CD4-positive, alpha-beta memory T cell (primary cell): ENCODE data around the gene MNAT1. TPM values are rescaled to one million over a fixed set of nuclear protein-coding genes. Genes with fewer than 3 reads are reported as not detected.

Experiments
- CTCF ChIA-PET: fragments of 350-600 bp; sonication (Branson Sonifier 250); formaldehyde crosslinking; loops from one replicate; lab custom pipeline; 2021; ENCODE audit warnings: inconsistent platforms; ENCODE audit not compliant: partially characterized antibody; lab: Charles Lee
- POLR2A ChIA-PET: fragments of 350-600 bp; sonication (Branson Sonifier 250); formaldehyde crosslinking; loops from one replicate; lab custom pipeline; 2021; ENCODE audit not compliant: partially characterized antibody; lab: Charles Lee
- DNase-seq, 5 donors: peaks; one replicate each; pipeline versions ENCODE4 v3.0.0 to v3.0.0-alpha.2; 2020 to 2022; ENCODE audit warnings: mixed read lengths in 1 of 5
- H3K27ac ChIP-seq: one replicate; pipeline ENCODE4 v1.7.0; 2013; ENCODE audit warnings: low read depth, low read length
- H3K27me3 ChIP-seq: 2 replicates; pipeline ENCODE4 v1.7.0; 2013; ENCODE audit warnings: mild to moderate bottlenecking, low read length, moderate library complexity; ENCODE audit not compliant: insufficient read depth
- H3K36me3 ChIP-seq: 2 replicates; pipeline ENCODE4 v1.7.0; 2013; ENCODE audit warnings: mild to moderate bottlenecking, low read length, moderate library complexity; ENCODE audit not compliant: insufficient read depth
- H3K4me1 ChIP-seq: 2 replicates; pipeline ENCODE4 v1.7.0; 2013; ENCODE audit warnings: mild to moderate bottlenecking, low read length, moderate library complexity; ENCODE audit not compliant: insufficient read depth
- H3K4me3 ChIP-seq, 2 donors: one replicate each; pipeline ENCODE4 v1.7.0; 2013; ENCODE audit warnings: low read length in 2 of 2, mild to moderate bottlenecking in 1 of 2
- H3K9me3 ChIP-seq, 2 donors: one replicate each; pipeline ENCODE4 v1.7.0; 2013; ENCODE audit warnings: low read length in 2 of 2, control low read depth in 1 of 2; ENCODE audit not compliant: control insufficient read depth in 1 of 2
- H3K27ac Mint-ChIP-seq, 7 donors: one replicate each; pipeline ENCODE4 v1.8.0; 2020 to 2021; ENCODE audit warnings: mixed read lengths in 7 of 7, mild to moderate bottlenecking in 6 of 7, inconsistent platforms in 3 of 7, moderate library complexity in 3 of 7
- H3K27me3 Mint-ChIP-seq, 2 donors: one replicate each; pipeline ENCODE4 v1.8.0; 2020 to 2021; ENCODE audit warnings: mixed read lengths in 2 of 2
- H3K36me3 Mint-ChIP-seq, 2 donors: one replicate each; pipeline ENCODE4 v1.8.0; 2020 to 2021; ENCODE audit warnings: mixed read lengths in 2 of 2, inconsistent platforms in 1 of 2, mild to moderate bottlenecking in 1 of 2
- H3K4me1 Mint-ChIP-seq, 4 donors: one replicate each; pipeline ENCODE4 v1.8.0; 2020 to 2021; ENCODE audit warnings: mixed read lengths in 4 of 4, mild to moderate bottlenecking in 1 of 4
- H3K4me3 Mint-ChIP-seq, 8 donors: one replicate each; pipeline ENCODE4 v1.8.0; 2020 to 2021; ENCODE audit warnings: mixed read lengths in 8 of 8, mild to moderate bottlenecking in 7 of 8, moderate library complexity in 6 of 8, inconsistent platforms in 3 of 8
- H3K9me3 Mint-ChIP-seq, 8 donors: one replicate each; pipeline ENCODE4 v1.8.0; 2020 to 2021; ENCODE audit warnings: mixed read lengths in 8 of 8, mild to moderate bottlenecking in 5 of 8, inconsistent platforms in 3 of 8, moderate library complexity in 1 of 8
- intact Hi-C: fragments of 100-400 bp; cut with micrococcal nuclease; formaldehyde crosslinking; loops from one replicate; pipeline ENCODE4 v1.15.1; 2023
- polyA plus RNA-seq, 2 donors: library from polyadenylated mRNA; unstranded; fragments of 300-500 nt; fragmentation: Illumina TruSeq; gene quantifications; one replicate each; pipeline ENCODE4 v1.2.3, GENCODE V29; 2021
- total RNA-seq, 2 experiments: library from RNA; stranded (reverse); gene quantifications; one replicate each; pipeline ENCODE4 v1.2.3, GENCODE V29; 2021

Gene MNAT1
- total and polyA plus RNA-seq, 4 experiments from 2014 or later, result 12.6 to 28.7 (median 16.0) TPM

GRCh38 chr14:60970146-60970545 lies 235.6 kb downstream of the MNAT1 start:
- H3K4me3 Mint-ChIP-seq, result no peak overlapping the region
- peaks cover 0 to 4% (median under 1%) of the 10 kb centered on the region in 4 donors for H3K4me1 Mint-ChIP-seq
- CTCF ChIA-PET, result no interaction called here
- POLR2A ChIA-PET, result no interaction called here
- Histone ChIP-seq H3K9me3 (no peaks in the 10 kb centered on the region), H3K27me3 (no peaks in the 10 kb centered on the region), H3K36me3 (no peaks in the 10 kb centered on the region), H3K4me1 (no peaks in the 10 kb centered on the region), H3K27ac (no peak overlapping the region), H3K4me3 (no peak overlapping the region)
- no peak overlapping the region for H3K27ac Mint-ChIP-seq
- peaks cover 9 to 10% of the 10 kb centered on the region in 2 donors for H3K36me3 Mint-ChIP-seq
- DNase-seq, result no peak
- no peaks in the 10 kb centered on the region for H3K27me3 Mint-ChIP-seq
- H3K9me3 Mint-ChIP-seq, result no peaks in the 10 kb centered on the region
- intact Hi-C loops, result no loop called here

- no peak overlapping the region for H3K4me3 Mint-ChIP-seq
- Histone ChIP-seq H3K27me3 (no peaks in the 10 kb centered on the region), H3K4me3 (no peak overlapping the region), H3K27ac (no peak overlapping the region), H3K4me1 (no peaks in the 10 kb centered on the region), H3K9me3 (no peaks in the 10 kb centered on the region), H3K36me3 (no peaks in the 10 kb centered on the region)
- peaks cover 0 to 4% (median under 1%) of the 10 kb centered on the region in 4 donors for H3K4me1 Mint-ChIP-seq
- no peak overlapping the region for H3K27ac Mint-ChIP-seq
- peaks cover 10 to 13% of the 10 kb centered on the region in 2 donors for H3K36me3 Mint-ChIP-seq
- POLR2A ChIA-PET, result no interaction called here
- no peak for DNase-seq
- CTCF ChIA-PET, result interaction anchor here (1.7 kb wide), 1 partner anchor 9 kb away, joined by 3 read pairs; the partner anchor contains the start of genes SLC38A6 and TRMT5
- H3K27me3 Mint-ChIP-seq, result no peaks in the 10 kb centered on the region
- H3K9me3 Mint-ChIP-seq, result no peaks in the 10 kb centered on the region
- intact Hi-C loops, result no loop called here
These were observed 236.7 kb downstream of the MNAT1 start for GRCh38 chr14:60971271-60971670.

DNA sequence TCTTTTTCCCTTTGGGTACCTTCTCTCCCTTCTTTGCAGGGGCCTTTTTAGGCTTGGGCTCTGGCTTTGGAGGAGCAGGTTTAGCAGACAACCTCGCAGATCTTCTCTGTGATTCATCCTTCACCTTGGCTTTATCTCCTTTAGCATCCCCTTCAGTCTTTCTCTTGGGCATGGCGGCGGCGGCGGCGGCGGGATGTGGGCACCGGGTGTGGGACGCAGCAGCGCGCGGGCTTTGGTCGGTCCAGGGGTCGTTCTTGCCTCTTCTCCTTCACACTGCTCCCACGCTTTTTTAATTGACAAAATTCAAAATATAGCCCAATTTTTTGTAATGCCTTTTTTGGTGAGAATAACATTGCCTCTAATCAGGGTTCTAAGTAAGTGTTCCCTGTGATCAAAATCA lies 237.7 kb downstream of the MNAT1 start:
- Histone ChIP-seq H3K27ac (no peak overlapping the region), H3K4me1 (no peaks in the 10 kb centered on the region), H3K36me3 (no peaks in the 10 kb centered on the region), H3K9me3 (no peaks in the 10 kb centered on the region), H3K27me3 (no peaks in the 10 kb centered on the region), H3K4me3 (no peak overlapping the region)
- ChIA-PET POLR2A (no interaction called here), CTCF (interaction anchor here (1.7 kb wide), 1 partner anchor 8 kb away, joined by 3 read pairs; the partner anchor contains the start of genes SLC38A6 and TRMT5)
- no peak for DNase-seq
- Mint-ChIP-seq H3K27ac (peak overlapping the region in 2 of 7 donors; percentile 48 to 92), H3K4me1 (peaks cover 2 to 7% (median 4%) of the 10 kb centered on the region in 4 donors), H3K4me3 (no peak overlapping the region), H3K36me3 (peaks cover 10 to 13% of the 10 kb centered on the region in 2 donors), H3K9me3 (no peaks in the 10 kb centered on the region), H3K27me3 (no peaks in the 10 kb centered on the region)
- intact Hi-C loops, result no loop called here

DNA sequence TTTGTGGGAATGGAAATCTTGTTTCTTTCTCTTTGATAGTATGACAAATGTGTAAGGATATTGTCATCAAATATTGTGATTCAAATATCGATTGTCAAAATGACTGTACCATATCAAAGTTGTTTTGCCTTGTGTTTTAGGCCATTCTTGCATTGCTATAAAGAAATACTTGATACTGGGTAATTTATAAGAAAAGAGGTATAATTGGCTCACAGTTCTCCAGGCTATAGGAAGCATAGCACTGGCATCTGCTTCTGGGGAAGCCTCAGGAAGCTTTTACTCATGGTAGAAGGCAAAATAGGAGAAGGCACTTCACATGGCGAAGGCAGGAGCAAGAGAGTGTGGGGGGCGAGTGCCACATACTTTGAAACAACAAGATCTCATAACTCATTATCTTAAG lies 238.5 kb downstream of the MNAT1 start:
- Mint-ChIP-seq H3K36me3 (peaks cover 10 to 13% of the 10 kb centered on the region in 2 donors), H3K4me3 (no peak overlapping the region), H3K27me3 (no peaks in the 10 kb centered on the region), H3K27ac (peak overlapping the region in 3 of 7 donors; percentile 4 to 84 (median 66)), H3K4me1 (peaks cover 4 to 8% (median 6%) of the 10 kb centered on the region in 4 donors), H3K9me3 (no peaks in the 10 kb centered on the region)
- intact Hi-C loops, result no loop called here
- Histone ChIP-seq H3K27ac (no peak overlapping the region), H3K27me3 (no peaks in the 10 kb centered on the region), H3K9me3 (no peaks in the 10 kb centered on the region), H3K4me1 (no peaks in the 10 kb centered on the region), H3K4me3 (no peak overlapping the region), H3K36me3 (no peaks in the 10 kb centered on the region)
- POLR2A ChIA-PET, result no interaction called here
- DNase-seq, result no peak
- CTCF ChIA-PET, result no interaction called here

GRCh38 chr14:60974090-60974651 lies 239.6 kb downstream of the MNAT1 start:
- no peak overlapping the region for H3K4me3 ChIP-seq
- Mint-ChIP-seq H3K9me3 (no peaks in the 10 kb centered on the region), H3K27me3 (no peaks in the 10 kb centered on the region), H3K27ac (no peak overlapping the region), H3K4me3 (no peak overlapping the region), H3K36me3 (peaks cover 10 to 13% of the 10 kb centered on the region in 2 donors), H3K4me1 (peaks cover 9 to 14% (median 12%) of the 10 kb centered on the region in 4 donors)
- POLR2A ChIA-PET, result no interaction called here
- DNase-seq, result no peak
- H3K27ac ChIP-seq, result no peak overlapping the region
- no peaks in the 10 kb centered on the region for H3K9me3 ChIP-seq
- H3K4me1 ChIP-seq, result peaks cover 3% of the 10 kb centered on the region
- no peaks in the 10 kb centered on the region for H3K27me3 ChIP-seq
- intact Hi-C loops, result no loop called here
- CTCF ChIA-PET, result interaction anchor here (0.5 kb wide), 1 partner anchor 308 kb away, joined by 3 read pairs; no protein-coding TSS in a partner anchor
- no peaks in the 10 kb centered on the region for H3K36me3 ChIP-seq

- H3K36me3 ChIP-seq, result no peaks in the 10 kb centered on the region
- Mint-ChIP-seq H3K4me3 (no peak overlapping the region), H3K36me3 (peaks cover 10 to 13% of the 10 kb centered on the region in 2 donors), H3K4me1 (peaks cover 13 to 18% (median 16%) of the 10 kb centered on the region in 4 donors), H3K27ac (peak overlapping the region in 1 of 7 donors; percentile 8), H3K27me3 (no peaks in the 10 kb centered on the region), H3K9me3 (no peaks in the 10 kb centered on the region)
- H3K4me3 ChIP-seq, result no peak overlapping the region
- H3K9me3 ChIP-seq, result no peaks in the 10 kb centered on the region
- no peak overlapping the region for H3K27ac ChIP-seq
- POLR2A ChIA-PET, result no interaction called here
- H3K27me3 ChIP-seq, result no peaks in the 10 kb centered on the region
- intact Hi-C loops, result no loop called here
- no peak for DNase-seq
- peaks cover 16% of the 10 kb centered on the region for H3K4me1 ChIP-seq
- CTCF ChIA-PET, result no interaction called here
These were observed 241.0 kb downstream of the MNAT1 start for GRCh38 chr14:60975551-60975950.

DNA sequence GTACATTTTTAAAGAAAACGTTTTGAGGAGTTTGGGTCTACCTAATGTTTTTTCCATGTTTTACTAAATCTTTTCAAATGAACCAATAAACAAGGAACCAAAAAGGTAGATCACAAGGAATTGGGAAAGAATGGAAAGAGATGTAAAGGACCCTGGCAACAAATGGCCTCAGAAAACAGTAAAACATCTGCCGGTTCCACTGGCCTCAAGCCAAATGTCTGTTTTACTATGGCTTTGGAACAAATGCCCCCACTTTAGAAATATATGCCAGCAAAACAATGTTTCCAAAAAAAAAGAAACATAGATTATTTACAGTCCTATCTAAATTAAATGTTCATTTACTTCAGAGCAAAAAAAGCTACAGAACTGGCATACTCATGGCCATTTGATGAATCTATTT lies 243.3 kb downstream of the MNAT1 start:
- no peaks in the 10 kb centered on the region for H3K9me3 ChIP-seq
- H3K4me3 Mint-ChIP-seq, result no peak overlapping the region
- ChIA-PET CTCF (no interaction called here), POLR2A (no interaction called here)
- peaks cover 15 to 18% (median 17%) of the 10 kb centered on the region in 4 donors for H3K4me1 Mint-ChIP-seq
- no peak overlapping the region for H3K4me3 ChIP-seq
- no peak for DNase-seq
- H3K36me3 ChIP-seq, result no peaks in the 10 kb centered on the region
- H3K36me3 Mint-ChIP-seq, result peaks cover 8 to 13% of the 10 kb centered on the region in 2 donors
- intact Hi-C loops, result no loop called here
- peak overlapping the region in 2 of 7 donors; percentile 2 to 37 for H3K27ac Mint-ChIP-seq
- H3K27me3 ChIP-seq, result no peaks in the 10 kb centered on the region
- H3K4me1 ChIP-seq, result peaks cover 32% of the 10 kb centered on the region
- no peak overlapping the region for H3K27ac ChIP-seq
- H3K9me3 Mint-ChIP-seq, result no peaks in the 10 kb centered on the region
- H3K27me3 Mint-ChIP-seq, result no peaks in the 10 kb centered on the region
